ENCODE results near the gene ALG13.
"Not testable (repeated sequence)": the region's sequence is repeated elsewhere in the genome, so short reads cannot be mapped to it uniquely, and the experiment has no call there.

ALG13 gene

DNA sequence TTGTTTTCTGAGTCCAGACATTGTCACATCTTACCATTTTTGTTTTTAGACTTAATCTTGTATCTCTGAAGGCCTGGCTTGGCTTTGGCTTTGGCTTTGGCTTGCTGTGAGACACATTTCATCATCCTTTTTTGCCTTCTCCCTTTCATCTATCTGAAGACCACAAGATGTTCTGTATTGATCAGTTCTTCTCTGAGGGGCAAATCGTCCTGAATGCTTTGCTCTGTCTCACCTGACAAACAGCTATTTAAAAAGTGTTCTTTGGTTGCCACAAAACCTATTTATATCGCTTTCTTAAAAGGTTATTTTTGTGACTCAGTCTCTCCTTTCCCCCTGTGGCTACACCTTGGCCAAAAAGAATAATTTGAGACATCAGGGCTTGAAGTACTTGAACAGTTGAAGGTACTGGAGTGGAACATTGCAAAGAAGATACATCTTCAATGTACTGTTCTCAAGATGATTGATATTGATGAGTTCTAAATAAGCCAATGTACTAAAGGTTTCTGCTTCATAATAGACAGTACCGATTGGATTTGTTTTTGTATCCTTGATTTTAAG is 80.7 kb downstream of the ALG13 start:
- no peak for DNase-seq

DNA sequence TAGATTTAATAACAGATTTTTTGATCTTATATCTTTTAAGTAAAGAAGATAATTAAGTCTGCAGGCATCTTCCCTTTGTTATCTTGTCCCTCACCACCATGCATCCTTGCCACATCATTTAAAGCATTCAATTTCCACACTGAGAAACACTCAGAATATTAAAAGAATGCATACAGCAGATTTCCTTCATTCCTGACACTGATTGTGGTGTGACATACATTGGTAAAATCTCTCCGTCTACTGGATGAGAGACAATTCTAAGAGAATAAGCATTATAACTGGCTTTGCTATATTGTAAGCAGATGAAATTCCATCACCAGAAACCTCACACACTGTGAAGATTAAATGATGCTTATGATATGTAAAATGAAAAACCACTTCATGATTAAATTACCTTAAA is 97.6 kb downstream of the ALG13 start:
- DNase-seq, result no peak

DNA sequence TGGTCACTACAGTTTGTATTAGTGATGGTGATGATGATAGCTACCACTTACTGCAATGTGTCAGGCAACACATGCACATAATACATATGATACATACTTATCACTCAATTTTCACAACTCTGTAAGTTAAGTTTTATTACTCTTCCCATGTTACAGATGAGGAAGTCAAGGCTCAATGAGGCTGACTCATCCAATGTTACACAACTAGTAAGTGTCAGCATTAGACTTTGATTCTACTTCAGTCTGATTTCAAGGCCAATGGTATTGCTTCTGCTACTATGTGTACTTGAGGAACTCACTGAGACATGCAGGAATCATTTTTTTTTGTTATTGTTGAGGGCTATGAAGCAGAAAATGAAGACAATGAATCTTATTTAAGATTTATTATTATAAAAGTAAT is 98.6 kb downstream of the ALG13 start:
- DNase-seq, result no peak

DNA sequence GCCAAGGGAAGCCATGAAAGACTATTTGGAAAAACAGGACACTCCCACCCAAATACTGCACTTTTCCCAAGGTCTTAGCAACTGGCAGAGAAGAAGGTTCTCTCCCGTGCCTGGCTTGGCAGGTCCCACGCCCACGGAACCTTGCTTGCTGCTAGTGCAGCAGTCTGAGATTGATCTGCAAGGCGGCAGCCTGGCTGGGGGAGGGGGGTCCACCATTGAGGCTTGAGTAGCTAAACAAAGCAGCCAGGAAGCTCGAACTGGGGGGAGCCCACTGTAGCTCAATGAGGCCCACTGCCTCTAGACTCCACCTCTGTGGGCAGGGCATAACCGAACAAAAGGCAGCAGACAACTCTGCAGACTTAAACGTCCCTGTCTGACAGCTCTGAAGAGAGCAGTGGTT is 103.7 kb downstream of the ALG13 start:
- DNase-seq, result no peak

DNA sequence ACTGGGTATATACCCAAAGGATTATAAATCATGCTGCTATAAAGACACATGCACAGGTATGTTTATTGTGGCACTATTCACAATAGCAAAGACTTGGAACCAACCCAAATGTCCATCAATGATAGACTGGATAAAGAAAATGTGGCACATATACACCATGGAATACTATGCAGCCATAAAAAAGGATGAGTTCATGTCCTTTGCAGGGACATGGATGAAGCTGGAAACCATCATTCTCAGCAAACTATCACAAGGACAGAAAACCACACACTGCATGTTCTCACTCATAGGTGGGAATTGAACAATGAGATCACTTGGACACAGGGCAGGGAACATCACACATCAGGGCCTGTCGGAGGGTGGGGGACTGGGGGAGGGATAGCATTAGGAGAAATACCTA is 109.1 kb downstream of the ALG13 start:
- not testable (repeated sequence) for DNase-seq
